Kidney (tissue), 14 donors: Measurements from ENCODE around the gene IDH3A. TPM values are rescaled to one million over a fixed set of nuclear protein-coding genes. Genes with fewer than 3 reads are reported as not detected.

Source experiments
- DNase-seq, 5 donors: peaks; one replicate each; pipeline ENCODE4 v3.0.0-alpha.2; 2013 to 2020
- FAIRE-seq: peaks from 2 replicates; lab custom pipeline; 2012; peaks lifted over from hg19 to GRCh38; lab: Jason Lieb, UNC
- H3K27ac ChIP-seq, 2 donors: one replicate each; pipeline ENCODE4 v1.7.0; 2013; ENCODE audit warnings: low read depth in 2 of 2, low read length in 2 of 2, inconsistent platforms in 1 of 2
- H3K27me3 ChIP-seq: one replicate; pipeline ENCODE4 v1.7.1; 2013; ENCODE audit warnings: low read length, inconsistent platforms; ENCODE audit not compliant: control insufficient read depth, insufficient read depth
- H3K36me3 ChIP-seq, 3 donors: one replicate each; pipeline versions ENCODE4 v1.7.0 to v1.7.1; 2013; ENCODE audit warnings: low read length in 3 of 3, control low read depth in 1 of 3, inconsistent platforms in 1 of 3; ENCODE audit not compliant: insufficient read depth in 3 of 3, control insufficient read depth in 2 of 3
- H3K4me1 ChIP-seq, 3 donors: one replicate each; pipeline versions ENCODE4 v1.7.0 to v1.7.1; 2013; ENCODE audit warnings: low read length in 3 of 3, inconsistent platforms in 1 of 3, low read depth in 1 of 3; ENCODE audit not compliant: control insufficient read depth in 2 of 3, insufficient read depth in 2 of 3
- H3K4me3 ChIP-seq, 3 donors: one replicate each; pipeline versions ENCODE4 v1.7.0 to v1.8.1; 2013; ENCODE audit warnings: low read length in 3 of 3, control low read depth in 1 of 3, inconsistent platforms in 1 of 3
- H3K9ac ChIP-seq, 3 donors: one replicate each; pipeline versions ENCODE4 v1.7.0 to v1.7.1; 2013; ENCODE audit warnings: low read length in 3 of 3, control low read depth in 1 of 3, inconsistent platforms in 1 of 3
- H3K9me3 ChIP-seq, 3 donors: one replicate each; pipeline versions ENCODE4 v1.7.0 to v1.7.1; 2013; ENCODE audit warnings: low read length in 3 of 3, control low read depth in 1 of 3, inconsistent platforms in 1 of 3; ENCODE audit not compliant: control insufficient read depth in 2 of 3, insufficient read depth in 1 of 3
- intact Hi-C: fragments of 100-400 bp; cut with DNase I; formaldehyde crosslinking; loops from one replicate; pipeline ENCODE4 v1.11.1; 2022
- polyA plus RNA-seq: library from polyadenylated mRNA; stranded (reverse); fragments of 350-450 nt; fragmentation: Illumina TruSeq; extraction: RNeasy Lipid Tissue Mini Kit (QIAGEN cat#74804); gene quantifications from one replicate; pipeline ENCODE4 v1.2.3, GENCODE V29; 2014; ENCODE audit warnings: low read depth, low replicate concordance; ENCODE audit not compliant: insufficient read depth
- total RNA-seq: library from RNA; stranded (reverse); fragmentation: NEBNext Ultra II Directional; extraction: Animal tissue kit (Norgen Biotek cat#: 25700); gene quantifications from one replicate; pipeline ENCODE4 v1.2.1, GENCODE V29; 2021
- TF ChIP-seq, protein P1 (sequence below): IDR thresholded peaks from 3 replicates; pipeline ENCODE4 v1.5.1; 2012; ENCODE audit warnings: mild to moderate bottlenecking, moderate library complexity, borderline replicate concordance; ENCODE audit not compliant: insufficient read depth; ENCODE audit errors: extremely low read depth
- donor health status: control.
- donor health status: control.
- donor health status: control.
- donor health status: control.
- donor health status: control.
- donor health status: DM: yes; HTN: yes; CAD: no.
- donor health status: Normal renal cell carcinoma (clear cell type).

IDH3A gene
- total and polyA plus RNA-seq, 2 donors from 2014 or later, result 67.5 to 97.2 TPM

DNA sequence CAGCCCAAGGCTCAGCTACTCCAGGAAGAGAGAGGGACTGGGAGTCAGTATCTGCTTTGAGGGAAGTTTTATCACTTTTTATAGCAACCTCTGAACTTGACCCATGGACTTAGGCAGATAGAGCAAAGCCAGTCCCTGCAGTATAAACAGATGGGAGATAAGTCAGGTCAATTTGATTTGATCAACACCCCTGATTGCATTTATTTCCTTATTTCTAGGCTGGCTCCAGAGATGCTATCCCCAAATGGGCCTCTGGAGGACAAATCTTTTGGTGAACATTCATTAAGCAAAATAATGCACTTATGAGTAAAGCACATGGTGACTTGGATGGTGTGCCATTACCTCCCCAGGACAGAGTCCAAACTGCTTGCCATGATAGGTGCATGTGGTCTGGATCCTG, 8.9 kb upstream of the IDH3A start:
- no peaks in the 10 kb centered on the region for H3K4me1 ChIP-seq
- FAIRE-seq, result no peak
- TF ChIP-seq, protein P1, sequence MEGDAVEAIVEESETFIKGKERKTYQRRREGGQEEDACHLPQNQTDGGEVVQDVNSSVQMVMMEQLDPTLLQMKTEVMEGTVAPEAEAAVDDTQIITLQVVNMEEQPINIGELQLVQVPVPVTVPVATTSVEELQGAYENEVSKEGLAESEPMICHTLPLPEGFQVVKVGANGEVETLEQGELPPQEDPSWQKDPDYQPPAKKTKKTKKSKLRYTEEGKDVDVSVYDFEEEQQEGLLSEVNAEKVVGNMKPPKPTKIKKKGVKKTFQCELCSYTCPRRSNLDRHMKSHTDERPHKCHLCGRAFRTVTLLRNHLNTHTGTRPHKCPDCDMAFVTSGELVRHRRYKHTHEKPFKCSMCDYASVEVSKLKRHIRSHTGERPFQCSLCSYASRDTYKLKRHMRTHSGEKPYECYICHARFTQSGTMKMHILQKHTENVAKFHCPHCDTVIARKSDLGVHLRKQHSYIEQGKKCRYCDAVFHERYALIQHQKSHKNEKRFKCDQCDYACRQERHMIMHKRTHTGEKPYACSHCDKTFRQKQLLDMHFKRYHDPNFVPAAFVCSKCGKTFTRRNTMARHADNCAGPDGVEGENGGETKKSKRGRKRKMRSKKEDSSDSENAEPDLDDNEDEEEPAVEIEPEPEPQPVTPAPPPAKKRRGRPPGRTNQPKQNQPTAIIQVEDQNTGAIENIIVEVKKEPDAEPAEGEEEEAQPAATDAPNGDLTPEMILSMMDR, result no peak
- no peak overlapping the region for H3K9ac ChIP-seq
- H3K27ac ChIP-seq, result no peak overlapping the region
- no peaks in the 10 kb centered on the region for H3K27me3 ChIP-seq
- no peaks in the 10 kb centered on the region for H3K36me3 ChIP-seq
- intact Hi-C loops, result no loop called here
- no peak for DNase-seq
- H3K9me3 ChIP-seq, result no peaks in the 10 kb centered on the region
- no peak overlapping the region for H3K4me3 ChIP-seq

DNA sequence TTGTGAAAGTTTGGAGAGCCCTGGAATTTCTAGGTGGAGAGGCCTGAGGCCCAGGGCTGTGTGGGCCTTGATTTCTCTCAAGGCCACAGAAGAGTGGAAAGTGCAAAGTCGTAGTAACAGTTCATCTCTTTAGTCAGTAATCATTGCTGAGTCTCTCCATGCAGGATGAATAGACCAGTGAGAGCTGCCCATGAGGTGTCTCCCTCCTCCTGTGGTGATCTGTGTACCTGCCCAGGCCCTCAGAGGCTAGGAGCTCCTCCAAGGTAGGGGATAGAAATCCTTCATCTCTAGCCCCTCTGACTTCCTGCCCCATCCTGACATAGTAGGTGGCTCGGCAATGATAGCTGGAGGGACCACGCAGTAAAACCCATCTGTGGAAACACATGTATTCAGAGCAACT, 6.8 kb upstream of the IDH3A start:
- intact Hi-C loops, result no loop called here
- H3K4me1 ChIP-seq, result no peaks in the 10 kb centered on the region
- FAIRE-seq, result no peak
- H3K36me3 ChIP-seq, result no peaks in the 10 kb centered on the region
- H3K4me3 ChIP-seq, result no peak overlapping the region
- no peaks in the 10 kb centered on the region for H3K9me3 ChIP-seq
- TF ChIP-seq, protein P1, result no peak
- H3K27me3 ChIP-seq, result no peaks in the 10 kb centered on the region
- H3K27ac ChIP-seq, result no peak overlapping the region
- no peak for DNase-seq
- no peak overlapping the region for H3K9ac ChIP-seq

DNA sequence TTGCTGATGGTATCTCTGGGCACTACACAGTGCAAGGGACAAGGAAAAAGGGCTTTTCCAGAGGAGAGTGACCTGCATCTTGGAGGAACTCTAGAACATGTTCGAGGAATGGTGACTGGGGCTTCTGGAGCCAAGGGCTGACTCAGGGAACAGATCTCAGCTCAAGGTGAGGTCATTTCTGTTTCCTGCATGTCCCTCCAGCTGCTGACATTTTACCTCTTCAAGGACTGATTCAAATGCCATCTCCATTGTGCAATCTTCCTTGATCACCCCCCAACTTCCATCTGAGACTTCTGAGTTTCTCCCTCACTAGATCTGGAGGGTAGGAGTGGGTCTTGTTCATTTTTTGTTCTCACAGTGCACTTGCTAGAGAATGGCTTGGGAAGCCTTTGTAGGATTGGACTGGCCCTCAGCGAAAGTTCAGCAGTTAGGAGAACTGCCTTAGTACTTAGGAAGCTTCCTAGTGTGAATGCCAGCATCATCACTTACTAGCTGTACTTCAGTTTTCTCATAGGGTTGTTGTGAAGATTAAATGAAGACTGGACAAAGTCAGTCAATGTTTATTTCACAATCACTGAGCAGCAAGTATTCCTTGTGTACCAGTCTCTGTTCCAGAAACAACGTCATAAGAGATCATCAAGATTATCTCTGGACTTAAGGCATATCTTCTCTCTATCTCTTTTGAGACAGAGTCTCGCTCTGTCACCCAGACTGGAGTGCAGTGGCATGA, 2.6 kb upstream of the IDH3A start:
- intact Hi-C loops, result no loop called here

More for the DNA sequence above, 2.6 kb upstream of the IDH3A start:
- peaks cover 0 to 12% (median 5%) of the 10 kb centered on the region in 3 donors for H3K4me1 ChIP-seq
- DNase-seq (no peak), FAIRE-seq (no peak)
- no peak overlapping the region for H3K9ac ChIP-seq
- TF ChIP-seq, protein P1, result no peak
- H3K9me3 ChIP-seq, result no peaks in the 10 kb centered on the region
- H3K27me3 ChIP-seq, result no peaks in the 10 kb centered on the region
- no peak overlapping the region for H3K4me3 ChIP-seq
- H3K36me3 ChIP-seq, result no peaks in the 10 kb centered on the region
- H3K27ac ChIP-seq, result no peak overlapping the region
